Activated T-cell treated with anti-CD3 and anti-CD28 coated beads for 4 hours (primary cell): ENCODE data around the gene LIX1.
A peak's percentile ranks its signal among the peaks of the same experiment; 100 is the strongest.
"Not testable (repeated sequence)": the region's sequence is repeated elsewhere in the genome, so short reads cannot be mapped to it uniquely, and the experiment has no call there.

Experiments
- DNase-seq: peaks from one replicate; pipeline ENCODE4 v3.0.0-alpha.2; 2020

LIX1 gene

DNA sequence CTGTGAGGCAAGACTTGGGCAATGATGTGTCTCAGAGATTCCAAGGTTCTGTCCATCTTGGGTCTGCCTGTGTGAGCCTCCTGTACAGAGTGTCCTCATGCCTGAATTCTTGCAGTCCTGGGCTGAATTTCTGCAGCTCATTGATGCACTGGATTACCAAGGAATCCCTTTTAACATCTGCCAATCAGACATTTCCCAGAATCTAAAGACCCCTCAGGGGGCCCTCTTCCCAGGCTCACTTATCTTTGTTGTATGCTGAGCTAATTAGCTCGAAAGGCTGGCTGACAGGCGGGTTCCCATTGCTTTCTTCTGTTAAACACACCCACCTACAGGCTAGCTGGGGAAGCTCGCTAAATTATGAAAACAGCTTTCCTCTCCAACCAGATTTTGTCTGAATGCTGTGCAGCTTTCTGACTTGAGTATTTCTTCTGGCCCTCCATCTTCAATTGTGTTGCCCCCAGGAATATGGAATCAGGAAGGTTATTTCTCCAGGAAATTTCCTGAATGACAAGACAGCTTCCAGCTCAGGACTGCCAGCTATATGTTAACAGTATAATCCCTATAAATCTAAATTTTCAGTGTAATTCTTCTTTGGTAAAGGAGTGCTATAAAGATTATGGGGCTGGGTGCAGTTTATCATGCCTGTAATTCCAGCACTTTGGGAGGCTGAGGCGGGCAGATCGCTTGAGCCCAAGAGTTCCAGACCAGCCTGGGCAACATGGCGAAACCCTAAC is at the start of gene LIX1:
LIX1 (minus strand) TSS at position 91 of the 734 bp plus-strand sequence; CDS start at position 56, 35 bp downstream.
- DNase-seq = no peak

DNA sequence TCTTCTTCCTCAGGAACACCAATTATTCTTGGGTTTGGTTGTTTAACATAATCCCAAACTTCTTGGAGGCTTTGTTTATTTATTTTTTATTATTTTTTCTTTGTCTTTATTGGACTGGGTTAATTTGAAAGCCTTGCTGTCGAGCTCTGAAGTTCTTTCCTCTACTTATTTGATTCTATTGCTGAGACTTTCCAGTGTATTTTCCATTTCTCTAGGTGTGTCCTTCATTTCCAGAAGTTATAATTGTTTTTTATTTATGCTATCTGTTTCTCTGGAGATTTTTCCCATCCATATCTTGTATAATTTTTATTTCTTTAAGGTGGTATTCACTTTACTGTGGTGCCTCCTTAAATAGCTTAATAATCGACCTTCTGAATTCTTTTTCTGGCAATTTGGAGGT is 49.5 kb upstream of the LIX1 start:
- DNase-seq = no peak

DNA sequence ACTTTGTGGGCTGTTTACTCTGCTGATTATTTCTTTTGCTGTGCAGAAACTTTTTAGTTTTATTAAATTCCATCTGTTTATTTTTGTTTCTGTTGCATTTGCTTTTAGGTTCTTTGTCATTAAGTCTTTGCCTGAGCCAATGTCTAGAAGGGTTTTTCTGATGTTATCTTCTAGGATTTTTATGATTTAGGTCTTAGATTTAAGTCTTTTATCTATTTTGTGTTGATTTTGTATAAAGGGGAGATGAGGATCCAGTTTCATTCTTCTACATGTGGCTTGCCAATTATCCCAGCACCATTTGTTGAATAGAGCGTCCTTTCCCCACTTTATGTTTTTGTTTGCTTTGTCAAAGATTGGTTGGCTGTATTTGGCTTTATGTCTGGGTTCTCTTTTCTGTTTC is 47.1 kb upstream of the LIX1 start:
- not testable (repeated sequence) for DNase-seq

DNA sequence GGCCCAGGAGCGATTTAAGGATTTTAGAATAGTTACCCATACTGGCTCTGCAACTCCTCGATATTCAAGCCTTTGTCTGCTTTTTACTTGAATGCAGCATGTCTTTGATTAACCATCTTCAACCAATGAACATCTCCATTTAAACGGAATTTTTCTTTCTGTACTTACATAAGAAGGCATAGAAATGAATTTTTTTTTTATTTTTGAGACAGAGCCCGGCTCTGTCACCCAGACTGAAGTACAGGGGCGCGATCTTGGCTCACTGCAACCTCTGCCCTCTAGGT is 41.5 kb upstream of the LIX1 start:
- no peak for DNase-seq

DNA sequence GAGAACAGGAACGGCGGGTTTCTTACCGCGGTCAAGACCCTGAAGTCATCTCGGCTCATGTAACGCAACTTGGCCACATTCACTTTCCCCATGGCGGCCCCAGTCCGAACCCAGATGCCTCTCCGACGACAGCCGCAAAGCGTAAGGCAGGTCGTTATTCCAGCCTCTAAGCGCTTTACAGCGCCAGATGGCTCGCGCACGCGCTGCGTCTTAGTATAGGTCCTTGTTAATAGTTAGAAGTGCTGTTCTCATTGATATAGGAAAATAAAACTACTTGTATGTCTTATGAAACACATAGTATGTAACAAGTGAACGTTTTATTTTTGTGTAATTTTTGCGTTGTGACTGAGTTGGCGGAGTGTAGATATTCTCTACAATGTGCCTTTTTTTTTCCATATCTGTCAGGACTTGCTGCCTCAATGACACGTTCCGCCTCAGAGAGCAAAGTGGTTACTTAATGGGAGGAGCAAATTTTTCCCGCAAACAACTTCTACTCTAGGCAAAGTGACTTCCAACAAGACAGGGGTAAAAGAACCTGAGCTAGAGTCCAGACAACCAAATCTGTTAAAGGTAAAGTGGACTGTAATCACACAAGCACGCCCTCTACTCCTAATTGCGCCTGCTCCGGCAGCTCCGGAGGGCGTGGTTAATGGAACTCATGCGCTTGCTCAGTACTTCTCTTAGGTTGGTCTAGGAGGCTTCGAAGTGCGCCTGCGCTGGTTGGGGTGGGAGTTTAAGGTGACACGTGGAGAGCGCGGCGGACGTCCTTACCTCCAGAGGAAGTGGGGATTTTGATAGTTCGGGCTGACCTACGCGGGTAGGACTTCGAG is 40.9 kb upstream of the LIX1 start, which contains the start of gene RIOK2:
RIOK2 (minus strand) TSS at position 148 of the 830 bp plus-strand sequence; CDS start at position 92, 56 bp downstream.
- DNase-seq = peak; percentile 89

DNA sequence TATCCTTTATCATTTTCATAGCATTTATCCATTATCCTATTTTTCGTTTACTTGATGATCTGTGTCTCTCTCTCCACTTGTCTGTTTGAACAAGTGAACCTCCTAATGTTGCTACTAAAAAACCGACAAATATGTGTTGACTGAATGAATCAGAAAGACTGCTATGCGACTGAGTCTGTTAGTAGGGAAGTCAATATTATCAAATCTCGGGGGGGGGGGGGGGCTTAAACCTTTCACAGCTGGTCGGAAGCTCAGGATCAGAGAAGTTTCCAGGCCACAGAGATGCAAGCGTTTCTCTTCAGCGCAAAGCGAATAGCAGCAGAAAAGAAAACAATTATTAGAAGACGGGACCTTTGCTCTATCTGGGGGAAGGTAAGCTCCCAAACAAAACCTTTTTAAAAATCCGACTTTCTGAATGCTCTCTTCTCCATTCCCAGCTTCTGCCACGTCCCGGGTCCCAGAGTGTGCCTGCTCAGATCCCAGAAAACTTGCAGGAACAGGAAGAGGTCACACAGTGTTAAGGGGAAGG is 40.2 kb upstream of the LIX1 start:
- no peak for DNase-seq

DNA sequence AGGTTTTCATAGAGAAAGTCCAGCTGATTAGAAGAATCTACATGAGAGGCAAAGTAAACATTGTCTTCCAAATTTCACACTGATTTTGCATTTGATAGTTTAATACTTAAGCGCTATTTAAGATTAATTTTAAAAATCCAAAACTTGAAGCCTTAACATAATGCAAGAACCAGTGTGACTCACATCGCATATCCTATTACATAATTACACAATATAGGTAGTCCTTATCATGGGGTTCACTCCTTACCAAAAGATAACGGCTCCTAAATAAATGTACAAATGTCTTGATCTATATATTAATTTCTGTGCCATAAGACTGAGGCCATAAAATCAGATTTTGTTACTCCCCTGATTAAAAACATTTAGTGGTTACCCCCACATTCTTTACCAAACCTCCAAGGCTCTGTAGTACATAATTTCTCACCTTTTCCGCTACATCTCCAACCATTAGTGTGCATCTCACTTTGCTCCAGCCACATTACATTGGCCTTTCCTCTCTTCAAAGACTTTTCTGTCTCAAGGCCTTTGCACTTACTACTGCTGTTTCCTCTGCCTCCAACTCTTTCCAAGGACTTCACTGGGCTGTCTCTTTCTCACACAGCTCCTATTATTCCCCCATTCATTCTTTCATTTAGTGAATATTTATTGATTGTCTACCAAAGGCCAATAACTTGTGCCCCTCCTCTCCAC is 39.6 kb upstream of the LIX1 start:
- no peak for DNase-seq

DNA sequence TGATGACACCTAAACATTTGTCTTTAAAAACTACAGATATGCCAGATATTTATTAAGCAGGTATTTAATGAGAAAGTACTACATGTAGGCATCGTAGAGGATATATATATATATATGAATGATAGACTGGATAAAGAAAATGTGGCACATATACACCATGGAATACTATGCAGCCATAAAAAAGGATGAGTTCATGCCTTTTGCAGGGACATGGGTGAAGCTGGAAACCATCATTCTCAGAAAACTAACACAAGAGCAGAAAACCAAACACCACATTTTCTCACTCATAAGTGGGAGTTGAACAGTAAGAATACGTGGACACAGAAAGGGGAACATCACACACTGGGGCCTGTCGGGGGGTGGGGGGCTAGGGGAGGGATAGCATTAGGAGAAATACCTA is 37.0 kb upstream of the LIX1 start:
- not testable (repeated sequence) for DNase-seq

DNA sequence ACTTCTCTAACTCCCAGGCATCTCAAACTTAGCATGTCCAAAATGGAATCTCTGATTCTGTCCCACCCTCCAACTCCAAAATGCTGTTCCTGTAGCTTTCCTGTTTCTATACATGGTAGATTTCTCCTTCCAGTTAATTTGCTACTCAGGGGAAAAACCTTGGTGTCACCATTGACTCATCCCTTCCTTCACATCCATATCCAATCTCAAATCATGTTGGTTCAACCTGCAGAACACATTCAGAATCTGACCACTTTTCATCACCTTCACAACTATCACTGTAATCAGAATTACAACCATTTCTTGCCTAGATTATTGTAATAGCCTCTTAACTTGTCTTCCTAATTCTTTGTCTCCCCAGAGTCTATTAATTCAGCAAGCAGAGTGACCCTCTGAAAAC is 29.8 kb upstream of the LIX1 start:
- DNase-seq = no peak

DNA sequence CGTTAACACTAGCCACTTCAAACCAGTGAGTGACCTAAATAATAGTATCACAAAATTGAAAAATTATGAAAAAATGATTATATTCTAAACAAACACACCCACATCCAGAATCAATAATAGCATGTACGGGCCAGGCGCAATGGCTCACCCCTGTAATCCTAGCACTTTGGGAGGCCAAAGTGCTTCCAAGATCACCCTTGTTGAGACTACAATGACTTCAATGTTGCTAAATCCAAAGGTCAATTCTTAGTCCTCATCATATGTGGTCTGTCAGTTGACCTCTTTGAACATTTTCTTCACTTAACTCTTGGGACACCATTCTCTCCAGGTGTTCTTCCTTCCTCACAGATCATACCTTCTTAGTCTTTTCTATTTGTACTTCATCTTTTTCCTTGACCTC is 29.3 kb upstream of the LIX1 start:
- no peak for DNase-seq

DNA sequence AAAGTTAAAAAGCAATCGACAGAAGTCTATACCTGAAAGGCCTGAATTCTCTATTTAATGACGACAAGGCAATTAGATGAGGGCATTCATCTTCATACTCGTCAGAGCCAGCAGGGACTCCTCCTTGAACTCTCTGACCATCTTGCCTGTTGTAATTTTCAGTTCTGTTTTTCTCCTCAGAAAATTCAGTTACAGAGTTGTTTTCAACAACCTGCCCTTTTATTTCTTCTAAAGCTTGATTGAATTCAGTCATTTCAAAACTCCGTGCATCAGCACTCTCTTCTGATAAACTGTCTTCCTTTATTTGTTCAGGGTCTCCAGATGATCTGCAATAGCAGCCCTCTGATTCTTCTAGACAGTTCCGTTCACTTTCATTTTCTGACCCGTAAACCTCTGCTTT is 25.0 kb upstream of the LIX1 start:
- no peak for DNase-seq

DNA sequence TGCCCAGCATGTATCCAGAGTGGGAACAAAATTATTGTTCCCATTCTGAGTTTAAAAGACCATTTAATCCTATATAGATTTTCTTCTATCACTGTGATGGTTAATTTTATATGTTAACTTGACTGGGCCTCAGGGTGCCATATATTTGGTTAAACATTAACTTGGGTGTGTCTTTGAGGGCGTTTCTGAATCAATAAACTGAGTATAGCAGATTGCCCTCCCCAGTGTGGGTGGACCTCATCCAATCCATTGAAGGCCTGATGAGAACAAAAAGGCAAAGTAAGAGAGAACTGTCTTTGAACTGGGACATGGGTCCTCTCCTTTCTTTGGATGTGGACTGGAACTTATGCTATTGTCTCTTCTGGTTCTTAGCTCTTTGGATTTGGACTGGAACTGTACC is 23.3 kb upstream of the LIX1 start:
- no peak for DNase-seq

DNA sequence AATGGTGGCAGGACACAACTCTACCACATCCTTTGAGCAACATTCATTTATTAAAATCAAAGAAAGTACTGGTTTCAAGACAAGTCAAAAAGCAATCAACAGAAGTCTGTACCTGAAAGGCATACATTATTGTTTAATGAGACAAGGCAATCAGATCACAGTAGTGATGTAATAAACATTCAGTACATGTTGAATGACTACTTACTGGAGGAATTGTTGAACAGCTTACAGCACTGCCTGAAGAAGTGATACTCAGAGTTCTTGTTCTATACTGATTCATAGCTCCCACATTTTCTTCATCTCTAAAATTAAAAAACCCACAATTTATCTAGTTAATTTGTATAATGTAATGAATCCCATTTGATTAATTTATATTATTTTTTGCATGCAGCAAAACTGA is 22.4 kb upstream of the LIX1 start:
- DNase-seq = no peak

DNA sequence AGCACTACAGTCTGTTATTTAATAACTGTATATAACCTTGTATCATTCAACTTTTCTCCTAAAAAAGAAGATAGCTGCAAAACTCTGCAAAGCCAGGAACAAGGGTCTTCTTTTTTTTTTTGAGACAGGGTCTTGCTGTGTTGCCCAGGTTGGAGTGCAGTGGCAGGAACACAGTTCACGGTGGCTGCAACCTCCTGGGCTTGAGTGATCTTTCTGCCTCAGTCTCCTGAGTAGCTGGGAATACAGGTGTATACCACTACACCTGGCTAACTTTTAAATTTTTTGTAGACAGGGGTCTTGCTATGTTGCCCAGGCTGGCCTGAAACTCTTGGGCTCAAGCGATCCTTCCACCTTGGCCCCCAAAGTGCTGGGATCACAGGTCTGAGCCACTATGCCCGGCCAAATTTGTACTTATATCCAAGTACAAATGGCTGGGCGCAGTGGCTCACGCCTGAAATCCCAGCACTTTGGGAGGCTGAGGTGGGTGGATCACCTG is 21.4 kb upstream of the LIX1 start:
- DNase-seq = no peak

DNA sequence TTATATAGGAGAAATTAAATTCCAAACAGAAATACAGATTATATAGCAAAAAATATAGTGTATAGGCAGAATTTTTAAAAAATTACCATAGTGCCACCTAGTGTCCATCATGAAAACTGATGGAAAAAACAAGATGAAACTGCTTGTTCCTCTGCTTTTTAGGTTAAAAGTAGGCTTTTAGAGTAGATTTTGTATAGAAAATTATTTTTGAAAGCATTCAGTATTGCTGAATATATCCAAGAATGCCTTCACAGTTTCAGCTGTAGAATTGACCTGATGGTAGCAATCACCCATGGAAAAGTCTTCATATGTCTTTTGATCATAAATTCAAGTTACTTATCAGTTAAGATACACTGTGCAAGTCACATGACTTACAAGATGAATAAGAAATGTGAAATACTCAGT is 21.0 kb upstream of the LIX1 start:
- DNase-seq = no peak

DNA sequence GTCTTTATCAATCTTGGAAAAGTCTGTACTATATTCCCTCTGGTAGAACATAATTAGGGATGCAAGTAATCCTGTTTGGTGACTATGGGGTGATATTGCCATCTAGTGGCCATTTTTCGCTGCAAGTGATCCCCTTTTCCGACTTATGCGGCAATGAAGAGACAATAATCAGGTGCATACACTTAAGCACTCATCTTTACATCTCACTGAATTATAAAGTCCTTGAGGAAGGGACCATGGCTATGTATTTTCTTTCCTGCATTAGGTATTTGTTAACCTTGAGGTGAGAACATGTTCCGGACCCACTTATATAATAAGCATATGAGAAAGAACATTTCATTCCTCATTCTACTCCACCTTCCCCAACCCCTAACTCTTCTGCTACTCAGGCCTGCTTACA is 19.6 kb upstream of the LIX1 start:
- peak; percentile 31 for DNase-seq

DNA sequence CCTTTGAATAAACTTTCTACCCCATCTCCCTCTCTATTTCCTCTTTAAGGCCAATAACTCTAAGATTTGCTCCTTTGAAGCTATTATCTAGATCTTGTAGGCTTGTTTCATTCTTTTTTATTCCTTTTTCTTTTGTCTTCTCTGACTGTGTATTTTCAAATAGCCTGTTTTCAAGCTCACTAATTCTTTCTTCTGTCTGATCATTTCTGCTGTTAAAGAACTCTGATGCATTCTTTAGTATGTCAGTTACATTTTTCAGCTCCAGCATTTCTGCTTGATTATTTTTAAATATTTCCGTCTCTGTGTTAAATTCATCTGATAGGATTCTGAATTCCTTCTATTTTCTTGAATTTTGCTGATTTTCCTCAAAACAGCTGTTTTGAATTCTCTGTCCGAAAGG is 15.3 kb upstream of the LIX1 start:
- DNase-seq = no peak

DNA sequence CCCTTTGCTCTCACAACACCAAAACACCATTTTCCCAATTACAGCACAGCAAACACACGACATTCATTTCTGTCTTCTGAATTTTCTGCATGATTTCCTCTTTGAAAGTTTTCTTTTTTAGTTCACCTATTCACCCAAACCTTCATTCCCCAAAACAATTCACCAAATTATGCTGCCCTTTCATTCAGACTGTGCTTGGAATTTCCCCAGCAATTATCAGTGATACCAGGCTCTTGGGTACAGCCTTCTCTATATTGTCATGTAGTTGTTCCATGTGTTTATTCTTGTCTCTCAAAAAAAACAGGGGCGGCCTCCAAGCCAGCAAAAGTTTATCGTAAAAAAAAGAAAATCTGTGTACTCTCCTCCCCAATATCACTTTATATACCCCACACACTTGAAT is 9.0 kb upstream of the LIX1 start:
- DNase-seq = no peak

DNA sequence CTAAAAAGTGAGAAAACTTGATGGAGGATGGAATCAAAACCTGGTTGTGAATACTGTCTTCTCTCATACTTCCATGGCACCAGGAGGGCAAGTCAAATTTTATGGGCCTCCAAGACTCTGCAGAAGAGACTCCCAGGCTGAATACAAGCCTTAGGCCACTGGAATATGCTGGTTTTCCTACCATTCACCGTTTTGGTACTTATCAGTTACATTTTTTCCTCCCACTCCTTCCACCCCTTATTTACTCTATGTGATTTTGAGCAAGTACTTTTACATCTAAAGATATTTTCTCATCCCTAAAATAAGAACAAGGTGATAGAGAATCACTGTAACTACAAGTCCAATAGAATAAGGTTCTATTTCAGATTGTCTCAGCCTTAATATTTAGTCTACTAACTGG is 8.0 kb upstream of the LIX1 start:
- no peak for DNase-seq

DNA sequence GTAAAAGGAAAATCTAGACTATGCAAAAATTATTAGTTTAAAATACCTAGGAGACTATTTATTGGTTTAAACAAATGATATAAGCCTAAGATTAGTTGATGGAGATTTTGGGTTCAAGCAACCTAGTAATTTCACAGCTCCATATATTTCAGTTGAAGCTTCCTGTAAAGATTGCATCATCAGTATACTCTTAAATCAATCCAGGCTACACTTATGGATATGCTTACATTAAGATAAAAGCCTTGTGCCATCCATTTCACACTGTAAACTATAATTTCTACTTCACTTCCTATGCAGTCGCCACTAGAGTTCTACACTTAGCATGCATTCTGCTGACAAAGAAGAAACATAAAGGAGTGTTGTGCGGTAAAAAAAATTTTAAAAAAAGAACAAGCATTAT is 7.3 kb upstream of the LIX1 start:
- no peak for DNase-seq

DNA sequence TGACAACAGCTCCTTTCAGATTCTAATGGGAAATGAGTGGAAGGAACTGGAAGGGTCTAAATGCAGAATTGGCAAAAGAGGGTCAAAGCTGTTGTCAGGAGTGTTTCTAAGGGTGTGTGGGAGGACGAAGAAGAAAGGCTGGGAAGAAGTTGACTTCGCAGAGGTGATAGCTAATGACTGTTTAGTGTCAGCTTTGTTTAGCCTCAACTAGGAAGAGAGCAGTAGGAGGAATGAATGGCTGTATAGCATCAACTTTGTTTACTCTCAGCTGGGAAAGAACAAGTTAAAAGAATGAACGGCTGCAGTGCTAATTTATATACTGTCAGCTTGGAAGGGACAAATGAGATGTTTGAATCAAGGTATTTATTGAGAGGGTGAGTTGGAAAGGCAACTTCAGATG is 5.9 kb upstream of the LIX1 start:
- no peak for DNase-seq

DNA sequence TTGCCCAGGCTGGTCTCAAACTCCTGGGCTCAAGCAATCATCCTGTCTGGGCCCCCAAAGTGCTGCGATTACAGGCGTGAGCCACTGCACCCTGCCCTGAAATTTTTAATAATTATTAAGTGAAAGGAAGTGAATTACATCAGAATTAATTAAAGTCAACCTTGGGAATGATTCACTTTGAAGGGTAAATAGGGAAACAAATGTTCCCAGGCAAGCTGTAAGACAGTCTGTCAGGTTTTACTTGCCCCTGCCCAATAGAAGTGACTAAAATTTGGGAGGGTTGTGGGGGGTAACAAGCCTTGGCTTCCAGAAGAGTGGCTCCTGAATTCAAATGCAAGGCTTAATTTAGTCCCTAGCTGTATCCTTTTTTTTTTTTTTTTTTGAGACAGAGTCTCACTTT is 1.3 kb upstream of the LIX1 start:
- no peak for DNase-seq

DNA sequence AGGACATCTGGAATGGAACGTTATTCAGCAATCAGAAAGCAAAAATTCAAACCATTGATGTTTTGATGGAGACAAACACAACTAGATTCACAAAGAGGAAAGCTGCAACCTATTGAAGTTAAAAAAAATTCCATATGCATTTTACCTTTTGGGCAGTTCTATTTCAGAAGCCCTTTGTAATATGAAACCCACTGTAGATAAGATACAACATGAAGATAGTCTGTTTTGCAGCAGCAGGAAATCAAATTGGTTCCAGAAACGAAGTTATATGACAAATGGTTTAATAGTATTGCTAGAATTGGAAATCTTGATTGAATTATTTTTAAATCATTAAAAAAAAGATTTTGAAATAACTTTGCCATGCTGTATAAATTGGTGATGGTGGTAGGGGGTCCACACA is 872 bp downstream of the LIX1 start:
- no peak for DNase-seq

DNA sequence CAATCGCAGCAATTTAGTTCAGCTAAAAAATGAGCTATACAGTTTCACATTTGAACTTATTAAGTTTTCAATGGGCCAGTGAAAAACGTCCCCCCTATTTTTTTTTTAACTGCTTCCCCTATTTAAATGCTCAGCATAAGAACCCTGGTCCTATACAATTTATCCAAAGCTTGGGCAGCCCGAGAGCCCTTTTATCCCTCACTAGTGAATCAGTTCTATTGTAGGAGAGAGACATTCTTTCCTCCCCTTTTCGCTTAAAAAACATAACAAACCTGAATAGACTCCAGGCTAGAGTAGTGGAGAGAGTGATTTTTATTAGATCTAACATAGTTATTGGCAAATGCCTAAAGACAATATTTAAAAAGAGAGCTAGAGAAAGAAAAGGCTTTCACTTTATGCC is 1.4 kb downstream of the LIX1 start:
- no peak for DNase-seq
